Esophagus squamous epithelium (tissue), 5 donors: ENCODE results near the gene APLP2. TPM values are rescaled to one million over a fixed set of nuclear protein-coding genes. Genes with fewer than 3 reads are reported as not detected.

Experiments used
- DNase-seq: peaks from one replicate; lab custom pipeline; 2025; lab: John Stamatoyannopoulos, UW
- H3K27ac ChIP-seq, 4 donors: fragments of 200-600 bp; sonication (generic); one replicate each; pipeline ENCODE4 v1.5.1; 2016 to 2019; ENCODE audit warnings: mild to moderate bottlenecking in 1 of 4
- H3K27me3 ChIP-seq, 4 donors: fragments of 200-600 bp; sonication (generic); 1 replicate in 3 of 4; 2 replicates in 1 of 4; pipeline versions ENCODE4 v1.5.1 to v1.6.0; 2017 to 2021; ENCODE audit warnings: antibody characterized with exemption in 1 of 4
- H3K36me3 ChIP-seq, 3 donors: fragments of 200-600 bp; sonication (generic); one replicate each; pipeline ENCODE4 v1.5.1; 2016 to 2019
- H3K4me1 ChIP-seq, 3 donors: fragments of 200-600 bp; sonication (generic); one replicate each; pipeline ENCODE4 v1.5.1; 2017 to 2019
- H3K4me3 ChIP-seq, 4 donors: fragments of 200-600 bp; sonication (generic); 1 replicate in 3 of 4; 2 replicates in 1 of 4; pipeline ENCODE4 v1.5.1; 2016 to 2019; ENCODE audit warnings: mild to moderate bottlenecking in 2 of 4, moderate library complexity in 1 of 4
- H3K9me3 ChIP-seq, 3 donors: fragments of 200-600 bp; sonication (generic); one replicate each; pipeline ENCODE4 v1.5.1; 2016 to 2019
- POLR2A ChIP-seq, 4 donors: fragments of 450-650 bp; IDR thresholded peaks; one replicate each; pipeline ENCODE4 v1.6.1; 2017; ENCODE audit warnings: antibody characterized with exemption in 4 of 4, mild to moderate bottlenecking in 4 of 4, moderate library complexity in 3 of 4
- WGBS, 2 donors: methylation state at CpG; one replicate each; pipeline ENCODE4 v1.1.5; 2018; 5-methylcytosine and 5-hydroxymethylcytosine counted together
- intact Hi-C: fragments of 100-400 bp; cut with DNase I; formaldehyde crosslinking; loops from one replicate; pipeline ENCODE4 v1.15.0; 2022
- total RNA-seq, 4 donors: library from RNA; depleted of rRNA; stranded (reverse); fragments of >200 nt; gene quantifications; one replicate each; pipeline ENCODE4 v1.1.0, GENCODE V29; 2016
- TF ChIP-seq, protein P1 (sequence below), 6 experiments: fragments of 450-650 bp in 4 of 6; fragments of 200-600 bp in 2 of 6; sonication (generic) in 2 of 6; IDR thresholded peaks; one replicate each; pipeline ENCODE4 v1.5.1; 2016 to 2019; ENCODE audit warnings: antibody characterized with exemption in 6 of 6, mild to moderate bottlenecking in 4 of 6, moderate library complexity in 4 of 6
- donor health status: DM: yes; HTN: yes; CAD: no.

Gene APLP2
- total RNA-seq, 4 donors from 2014 or later = 134 to 221 (median 177) TPM

DNA sequence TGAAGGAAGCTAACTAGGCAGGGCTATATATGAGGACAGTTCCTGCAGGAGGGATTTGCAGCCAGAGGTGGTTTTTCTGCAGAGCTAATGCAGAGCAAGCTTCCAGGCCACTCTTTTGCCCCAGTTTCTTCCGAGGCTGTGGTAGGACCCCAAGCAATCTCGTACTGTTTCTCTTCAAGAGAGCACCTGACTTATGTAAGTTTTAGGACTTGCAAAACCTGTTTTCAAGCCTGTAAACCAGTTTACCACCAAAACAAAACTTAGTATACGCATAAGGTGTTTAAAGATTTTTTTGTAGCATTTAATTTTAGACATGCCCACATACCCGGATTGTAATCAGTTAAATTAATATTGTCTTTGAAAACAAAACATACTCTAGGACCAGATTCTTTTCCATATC lies 7.7 kb upstream of the APLP2 start:
- intact Hi-C loops = no loop called here
- DNase-seq = no peak

DNA sequence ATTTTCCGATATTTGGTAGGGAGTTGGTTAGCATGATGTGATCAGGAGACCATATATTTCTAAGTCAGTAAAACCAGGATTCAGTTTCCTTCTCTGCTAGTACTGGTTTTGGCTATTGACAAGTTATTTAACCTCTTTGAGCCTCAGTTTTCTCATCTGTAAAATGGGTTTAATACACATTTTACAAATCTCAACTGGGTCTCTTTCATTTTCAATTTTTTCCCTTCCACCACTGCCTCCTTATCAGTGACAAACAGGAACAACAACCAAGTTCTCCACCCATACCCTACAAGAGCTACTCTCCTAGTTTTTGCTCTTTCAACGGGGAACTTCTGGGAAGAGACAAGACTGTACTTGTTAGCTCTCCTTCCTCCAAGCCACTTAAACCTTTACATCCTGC lies 6.2 kb upstream of the APLP2 start:
- Histone ChIP-seq H3K4me3 (no peak overlapping the region), H3K4me1 (peaks cover 0 to 43% (median 12%) of the 10 kb centered on the region in 3 donors), H3K9me3 (no peaks in the 10 kb centered on the region), H3K36me3 (no peaks in the 10 kb centered on the region), H3K27me3 (no peaks in the 10 kb centered on the region), H3K27ac (no peak overlapping the region)
- WGBS, 2 donors = 72 to 74% methylated on average over 2 of the region's 2 CpGs
- TF ChIP-seq, protein P1, sequence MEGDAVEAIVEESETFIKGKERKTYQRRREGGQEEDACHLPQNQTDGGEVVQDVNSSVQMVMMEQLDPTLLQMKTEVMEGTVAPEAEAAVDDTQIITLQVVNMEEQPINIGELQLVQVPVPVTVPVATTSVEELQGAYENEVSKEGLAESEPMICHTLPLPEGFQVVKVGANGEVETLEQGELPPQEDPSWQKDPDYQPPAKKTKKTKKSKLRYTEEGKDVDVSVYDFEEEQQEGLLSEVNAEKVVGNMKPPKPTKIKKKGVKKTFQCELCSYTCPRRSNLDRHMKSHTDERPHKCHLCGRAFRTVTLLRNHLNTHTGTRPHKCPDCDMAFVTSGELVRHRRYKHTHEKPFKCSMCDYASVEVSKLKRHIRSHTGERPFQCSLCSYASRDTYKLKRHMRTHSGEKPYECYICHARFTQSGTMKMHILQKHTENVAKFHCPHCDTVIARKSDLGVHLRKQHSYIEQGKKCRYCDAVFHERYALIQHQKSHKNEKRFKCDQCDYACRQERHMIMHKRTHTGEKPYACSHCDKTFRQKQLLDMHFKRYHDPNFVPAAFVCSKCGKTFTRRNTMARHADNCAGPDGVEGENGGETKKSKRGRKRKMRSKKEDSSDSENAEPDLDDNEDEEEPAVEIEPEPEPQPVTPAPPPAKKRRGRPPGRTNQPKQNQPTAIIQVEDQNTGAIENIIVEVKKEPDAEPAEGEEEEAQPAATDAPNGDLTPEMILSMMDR (IDR thresholded peaks at IDR 0.05) = no peak
- TF ChIP-seq POLR2A (IDR thresholded peaks at IDR 0.05) = no peak
- intact Hi-C loops = no loop called here
- no peak for DNase-seq

More for the DNA sequence above, 7.7 kb upstream of the APLP2 start:
- Histone ChIP-seq H3K27me3 (no peaks in the 10 kb centered on the region), H3K4me3 (no peak overlapping the region), H3K36me3 (no peaks in the 10 kb centered on the region), H3K4me1 (peaks cover 0 to 35% (median 6%) of the 10 kb centered on the region in 3 donors), H3K9me3 (no peaks in the 10 kb centered on the region), H3K27ac (peak overlapping the region in 1 of 4 donors; percentile 4)
- 42 to 59% methylated on average over 4 of the region's 4 CpGs for WGBS, 2 donors
- TF ChIP-seq, protein P1 (IDR thresholded peaks at IDR 0.05) = no peak
- TF ChIP-seq POLR2A (IDR thresholded peaks at IDR 0.05) = no peak

DNA sequence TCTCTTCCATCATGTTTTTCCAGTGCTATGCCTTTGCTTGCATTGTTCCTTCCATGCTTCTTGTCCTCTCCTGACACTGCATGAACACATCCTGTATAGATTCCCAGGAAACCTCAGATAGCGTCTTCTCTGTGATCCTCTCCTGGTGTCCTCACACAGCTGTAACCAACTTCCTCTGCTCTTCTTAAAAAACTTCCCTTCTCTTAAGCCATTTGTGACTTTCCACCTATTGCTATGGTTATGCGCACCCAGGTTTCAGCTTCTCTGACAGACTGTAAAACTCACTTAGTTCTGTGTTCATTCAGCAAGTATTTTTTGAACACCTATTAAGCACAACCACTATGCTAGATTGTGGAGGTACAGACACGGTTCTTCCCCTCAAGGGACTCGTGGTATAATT lies 5.1 kb upstream of the APLP2 start:
- H3K4me3 ChIP-seq = no peak overlapping the region
- intact Hi-C loops = no loop called here
- no peaks in the 10 kb centered on the region for H3K36me3 ChIP-seq
- H3K27me3 ChIP-seq = no peaks in the 10 kb centered on the region
- WGBS, 2 donors = 64 to 71% methylated on average over 3 to 4 of the region's 4 CpGs
- H3K4me1 ChIP-seq = peaks cover 0 to 49% (median 13%) of the 10 kb centered on the region in 3 donors
- no peak for TF ChIP-seq POLR2A (IDR thresholded peaks at IDR 0.05)
- TF ChIP-seq, protein P1 (IDR thresholded peaks at IDR 0.05) = no peak
- no peaks in the 10 kb centered on the region for H3K9me3 ChIP-seq
- H3K27ac ChIP-seq = no peak overlapping the region
- no peak for DNase-seq

DNA sequence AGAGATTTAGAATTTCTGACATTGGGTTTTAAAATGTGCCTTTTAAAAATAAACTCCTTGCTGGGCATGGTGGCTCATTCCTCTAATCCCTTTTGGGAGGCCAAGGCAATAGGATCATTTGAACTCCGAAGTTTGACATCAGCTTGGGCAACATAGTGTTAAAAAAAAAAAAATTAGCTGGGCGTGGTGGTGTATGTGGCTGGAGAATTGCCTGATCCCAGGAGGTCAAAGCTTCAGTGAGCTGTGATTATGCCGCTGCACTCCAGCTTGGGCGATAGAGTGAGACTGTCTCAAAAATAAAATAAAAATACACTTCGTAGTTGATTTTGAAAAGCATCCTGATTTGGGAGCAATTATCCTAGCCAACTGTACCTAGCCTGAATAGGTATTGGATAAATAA lies 3.4 kb upstream of the APLP2 start:
- intact Hi-C loops = loop anchor here (5.0 kb wide), 1 partner anchor 64 kb away; the partner anchor contains the start of gene PRDM10
- H3K36me3 ChIP-seq = no peaks in the 10 kb centered on the region
- peaks cover 0 to 56% (median 13%) of the 10 kb centered on the region in 3 donors for H3K4me1 ChIP-seq
- 38 to 45% methylated on average over 5 of the region's 5 CpGs for WGBS, 2 donors
- no peak overlapping the region for H3K4me3 ChIP-seq
- H3K27ac ChIP-seq = no peak overlapping the region
- TF ChIP-seq POLR2A (IDR thresholded peaks at IDR 0.05) = no peak
- TF ChIP-seq, protein P1 (IDR thresholded peaks at IDR 0.05) = no peak
- no peaks in the 10 kb centered on the region for H3K9me3 ChIP-seq
- DNase-seq = no peak
- H3K27me3 ChIP-seq = no peaks in the 10 kb centered on the region

DNA sequence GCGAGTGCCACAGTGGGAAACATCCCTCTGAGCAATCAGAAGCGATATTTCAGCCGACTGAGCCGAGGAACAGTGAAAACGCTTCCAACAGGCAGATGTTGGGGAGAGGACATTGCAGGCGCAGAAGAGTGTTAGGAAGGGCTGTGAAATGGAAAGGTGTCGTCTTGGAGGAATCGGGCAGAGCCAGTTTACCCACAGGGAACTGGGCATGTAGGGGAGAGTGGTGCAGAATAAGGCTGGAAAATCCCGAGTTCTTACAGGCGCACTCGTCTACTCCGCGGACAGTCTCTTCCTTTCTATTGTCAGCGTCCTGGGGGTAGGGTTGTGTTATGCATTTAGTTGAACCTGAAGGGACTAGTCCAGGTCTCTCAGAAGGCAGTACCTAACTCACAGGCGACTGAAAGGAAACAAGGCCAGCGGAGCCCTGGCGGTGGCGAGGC lies 1.1 kb upstream of the APLP2 start:
- H3K4me1 ChIP-seq = peaks cover 8 to 55% (median 17%) of the 10 kb centered on the region in 3 donors
- no peaks in the 10 kb centered on the region for H3K36me3 ChIP-seq
- TF ChIP-seq, protein P1 (IDR thresholded peaks at IDR 0.05) = no peak
- no peak for TF ChIP-seq POLR2A (IDR thresholded peaks at IDR 0.05)
- intact Hi-C loops = loop anchor here (5.0 kb wide), 1 partner anchor 66 kb away; the partner anchor contains the start of gene PRDM10
- H3K27me3 ChIP-seq = no peaks in the 10 kb centered on the region
- peak overlapping the region; percentile 77 to 93 (median 88) for H3K4me3 ChIP-seq
- DNase-seq = no peak
- WGBS, 2 donors = 32 to 38% methylated on average over 16 to 18 of the region's 18 CpGs
- peak overlapping the region; percentile 93 to 98 (median 97) for H3K27ac ChIP-seq
- H3K9me3 ChIP-seq = no peaks in the 10 kb centered on the region
